GM21737 (cell line): Measurements from ENCODE around the gene PDE4DIP.
"Not testable (repeated sequence)": the region's sequence is repeated elsewhere in the genome, so short reads cannot be mapped to it uniquely, and the experiment has no call there.

Experiments used
- ATAC-seq: cut with Tn5 transposase; IDR thresholded peaks from one replicate; pipeline ENCODE4 v1.9.1; 2021; ENCODE audit warnings: mild to moderate bottlenecking, moderate library complexity; ENCODE audit not compliant: unreplicated experiment

Gene PDE4DIP

DNA sequence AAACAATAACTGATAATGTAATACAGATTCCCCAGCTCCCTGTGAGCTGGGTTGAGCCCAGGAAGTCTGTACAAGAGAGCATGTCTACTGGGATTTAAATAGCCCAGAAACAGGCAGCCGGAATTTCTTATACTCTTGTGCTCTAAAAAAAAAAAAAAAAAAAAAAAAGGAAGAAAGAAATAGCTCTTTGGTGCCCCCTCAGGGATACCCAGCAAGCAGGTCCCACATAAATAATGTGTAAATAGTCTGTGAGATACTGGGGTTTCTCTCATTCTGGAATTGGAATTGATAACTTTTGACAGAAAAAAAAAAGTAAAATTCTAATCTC is 25.4 kb downstream of the PDE4DIP start:
- ATAC-seq: not testable (repeated sequence)

DNA sequence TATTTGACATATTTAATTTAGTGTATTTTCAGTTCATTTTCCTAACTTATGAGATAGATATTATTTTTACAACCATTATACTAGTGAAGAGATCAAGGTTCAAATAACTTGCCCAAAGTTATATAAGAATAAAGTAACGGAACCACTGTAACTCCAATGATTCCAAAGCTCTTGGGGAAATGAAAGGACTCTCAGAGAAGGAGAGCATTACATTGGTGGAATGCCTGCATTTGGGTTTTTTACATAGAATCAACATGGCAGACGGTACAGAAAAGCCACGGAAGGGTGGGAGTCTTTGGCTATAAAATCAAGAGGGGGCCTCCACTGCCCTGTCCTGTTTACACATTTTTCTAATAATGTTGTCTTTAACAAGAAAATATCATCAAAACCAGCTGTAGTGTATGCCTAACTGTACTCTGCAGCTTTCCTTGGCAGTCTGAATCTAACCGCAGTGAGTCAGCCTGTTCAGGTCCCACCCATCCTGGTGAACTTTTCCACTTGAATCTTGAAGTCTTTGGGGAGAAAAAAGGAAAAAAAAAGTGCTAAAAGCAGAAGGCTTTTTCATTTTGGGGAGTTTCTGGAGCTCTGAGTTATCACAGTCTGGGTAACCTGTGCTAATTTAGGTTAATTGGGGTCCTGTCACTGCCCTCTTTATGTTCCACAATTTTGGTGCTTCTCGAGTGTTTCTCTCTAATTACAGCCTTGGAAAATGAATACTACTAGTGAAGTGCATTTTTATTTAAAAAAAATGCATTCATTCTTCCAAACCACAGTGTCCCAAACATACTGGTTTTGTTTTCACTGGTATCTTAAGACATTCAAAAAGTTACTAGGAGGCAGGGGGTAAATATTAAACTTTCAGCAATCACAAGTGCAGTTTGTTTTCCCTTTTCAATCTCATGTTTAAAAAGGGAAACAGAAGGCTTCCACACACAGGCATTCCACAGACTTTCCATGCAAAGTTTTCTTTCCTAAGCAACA is 30.5 kb downstream of the PDE4DIP start:
- not testable (repeated sequence) for ATAC-seq

DNA sequence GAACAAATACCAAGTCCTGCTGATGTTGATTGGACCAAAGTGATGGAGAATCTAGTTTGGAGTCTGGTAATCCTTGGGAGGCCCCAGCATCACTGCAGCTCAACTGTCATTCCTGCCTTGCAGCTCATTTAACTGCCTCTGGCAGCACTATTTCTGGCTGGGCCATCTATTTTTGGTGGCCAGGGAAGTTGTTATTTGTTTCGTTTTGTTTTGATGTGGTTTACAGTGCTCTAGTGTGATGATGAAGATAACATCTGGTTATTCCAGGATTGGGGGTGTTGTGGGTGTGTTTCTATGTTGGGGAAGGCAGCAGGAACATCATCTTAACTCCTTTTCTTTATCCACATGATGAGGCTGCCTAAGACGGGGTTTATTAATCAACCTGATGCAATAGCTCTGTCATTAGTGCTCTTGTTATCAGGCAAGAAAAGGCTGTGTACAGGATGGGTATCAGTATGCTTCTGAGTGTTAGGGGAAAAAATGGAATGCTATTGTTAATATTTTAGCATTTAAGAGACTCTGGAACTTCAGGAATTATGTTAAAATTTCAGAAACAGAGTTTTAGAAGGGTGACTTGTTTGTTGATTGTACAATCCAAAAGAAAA is 35.7 kb downstream of the PDE4DIP start:
- ATAC-seq: not testable (repeated sequence)

DNA sequence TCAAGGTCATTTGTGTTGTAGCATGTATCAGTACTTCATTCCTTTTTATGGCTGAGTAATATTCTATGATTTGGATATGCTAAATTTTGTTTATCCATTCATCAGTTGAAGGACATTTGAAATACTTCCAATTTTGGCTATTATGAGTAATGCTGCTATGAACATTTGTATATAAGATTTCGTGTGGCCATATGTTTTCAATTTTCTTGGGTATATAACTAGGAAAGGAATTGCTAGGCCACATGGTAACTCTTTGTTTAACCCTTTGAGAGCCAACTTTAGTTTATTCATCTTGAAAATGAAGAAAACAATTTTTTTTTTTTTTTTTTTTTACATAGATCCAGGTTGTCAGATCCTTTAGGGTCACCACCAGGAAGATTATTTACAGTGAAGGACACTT is 37.0 kb downstream of the PDE4DIP start:
- ATAC-seq: not testable (repeated sequence)

DNA sequence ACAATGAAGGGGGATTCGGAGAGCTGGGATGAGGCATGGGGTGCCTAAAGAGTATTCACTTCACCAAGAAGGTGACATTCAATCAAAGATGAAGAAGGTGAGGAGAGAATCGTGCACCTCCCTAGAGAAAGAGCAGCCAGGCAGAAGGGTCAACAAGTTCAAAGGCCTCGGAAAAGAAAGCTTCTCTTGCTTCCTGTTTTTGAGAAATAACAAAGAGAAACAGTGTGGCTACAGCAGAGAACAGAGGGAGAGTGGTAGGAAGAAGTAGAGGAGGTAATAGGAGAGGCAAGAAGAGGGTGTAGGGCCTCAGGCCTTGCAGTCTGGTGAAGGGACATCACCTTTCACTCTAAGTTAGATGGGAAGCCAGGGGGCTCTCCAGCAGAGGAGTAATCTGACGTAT is 41.0 kb downstream of the PDE4DIP start:
- not testable (repeated sequence) for ATAC-seq

DNA sequence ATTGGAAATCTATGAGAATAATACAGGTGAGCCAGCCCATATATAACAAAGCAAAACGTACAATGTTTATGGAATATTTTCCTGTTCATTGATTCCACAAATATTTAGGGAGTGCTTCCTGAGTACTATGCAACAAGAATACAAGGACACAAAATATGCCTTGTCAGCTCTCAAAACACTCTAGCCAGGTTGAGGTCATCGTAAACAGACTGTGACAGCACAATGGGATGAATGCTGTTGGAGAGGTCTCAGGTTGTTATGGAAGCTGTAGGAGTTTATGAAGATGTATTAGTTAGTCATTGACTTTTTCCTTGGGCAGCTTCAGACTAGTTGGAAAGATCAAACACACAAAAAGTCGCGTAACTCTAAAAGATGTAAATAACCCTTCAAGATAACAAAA is 42.1 kb downstream of the PDE4DIP start:
- ATAC-seq: not testable (repeated sequence)

DNA sequence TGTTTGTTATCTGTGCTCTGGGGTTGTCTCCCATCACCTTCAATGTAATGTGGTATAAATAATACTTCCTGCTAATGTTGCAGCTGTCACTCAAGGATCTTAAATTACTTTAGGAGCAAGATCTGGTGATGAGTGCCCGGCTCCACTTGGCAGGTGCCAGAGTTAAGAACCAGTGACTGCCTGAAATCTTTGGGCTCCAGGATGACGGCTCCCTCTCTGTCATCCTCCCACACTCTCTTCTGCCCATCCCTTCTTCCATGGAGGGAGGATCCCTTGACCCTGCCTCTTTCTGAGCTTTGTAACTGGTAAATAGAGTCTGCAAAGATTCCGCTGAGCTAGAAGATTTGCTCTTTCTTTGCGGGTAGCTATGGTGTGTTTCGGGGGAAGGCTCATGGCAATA is 44.4 kb downstream of the PDE4DIP start:
- ATAC-seq: not testable (repeated sequence)

DNA sequence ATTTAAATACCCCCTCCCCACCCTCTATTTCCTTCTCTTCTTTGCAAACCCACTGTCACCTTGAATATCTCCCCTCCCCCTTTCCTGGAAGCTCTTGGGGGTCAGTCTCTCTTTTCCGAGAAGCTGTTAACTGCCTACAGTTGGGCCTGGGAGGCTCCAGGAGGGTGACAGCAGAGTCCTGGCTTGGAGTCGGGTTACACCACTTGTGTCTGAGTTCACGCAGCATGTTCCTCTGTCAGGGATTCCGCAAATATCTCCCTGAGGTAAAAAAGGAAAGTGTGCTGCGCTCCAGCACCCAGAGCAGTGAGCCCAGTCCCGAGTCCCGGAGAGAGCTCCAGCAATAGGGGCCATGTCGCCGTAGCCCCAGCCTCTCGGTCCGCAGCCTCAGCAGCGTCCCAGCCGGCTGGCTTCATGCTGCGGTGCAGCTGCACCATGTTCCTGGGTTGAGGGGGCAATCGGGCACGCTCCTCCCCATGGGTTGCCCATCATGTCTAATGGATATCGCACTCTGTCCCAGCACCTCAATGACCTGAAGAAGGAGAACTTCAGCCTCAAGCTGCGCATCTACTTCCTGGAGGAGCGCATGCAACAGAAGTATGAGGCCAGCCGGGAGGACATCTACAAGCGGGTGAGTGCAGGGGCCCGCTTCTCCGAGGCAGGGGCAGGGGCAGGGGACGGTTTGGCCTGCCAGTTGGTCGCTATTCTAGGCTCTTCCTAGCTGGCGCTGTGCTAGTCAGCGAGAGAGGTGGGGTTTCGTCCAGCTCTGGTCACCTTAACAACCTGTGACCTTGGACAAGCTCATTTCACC is 45.2 kb downstream of the PDE4DIP start:
- ATAC-seq: not testable (repeated sequence)

DNA sequence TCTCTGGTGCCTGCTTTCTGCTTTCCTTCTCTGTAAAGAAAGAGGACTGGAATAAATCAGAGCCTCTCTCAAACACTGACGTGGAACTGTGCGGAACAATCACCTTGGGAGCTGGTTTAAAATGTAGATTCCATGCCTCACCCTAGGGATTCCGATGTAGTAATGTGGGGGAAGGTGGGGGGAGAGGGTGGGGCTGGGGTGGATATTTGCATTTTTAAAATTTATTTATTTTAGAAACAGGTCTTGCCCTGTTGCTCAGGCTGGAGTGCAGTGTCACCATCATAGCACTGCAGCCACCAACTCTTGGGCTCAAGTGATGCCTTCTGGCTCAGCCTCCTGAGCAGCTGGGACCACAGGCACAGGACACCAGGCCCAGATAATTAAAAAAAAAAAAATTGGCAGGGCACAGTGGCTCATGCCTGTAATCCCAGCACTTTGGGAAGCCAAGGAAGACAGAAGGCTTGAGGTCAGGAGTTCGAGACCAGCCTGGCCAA is 45.9 kb downstream of the PDE4DIP start:
- not testable (repeated sequence) for ATAC-seq

DNA sequence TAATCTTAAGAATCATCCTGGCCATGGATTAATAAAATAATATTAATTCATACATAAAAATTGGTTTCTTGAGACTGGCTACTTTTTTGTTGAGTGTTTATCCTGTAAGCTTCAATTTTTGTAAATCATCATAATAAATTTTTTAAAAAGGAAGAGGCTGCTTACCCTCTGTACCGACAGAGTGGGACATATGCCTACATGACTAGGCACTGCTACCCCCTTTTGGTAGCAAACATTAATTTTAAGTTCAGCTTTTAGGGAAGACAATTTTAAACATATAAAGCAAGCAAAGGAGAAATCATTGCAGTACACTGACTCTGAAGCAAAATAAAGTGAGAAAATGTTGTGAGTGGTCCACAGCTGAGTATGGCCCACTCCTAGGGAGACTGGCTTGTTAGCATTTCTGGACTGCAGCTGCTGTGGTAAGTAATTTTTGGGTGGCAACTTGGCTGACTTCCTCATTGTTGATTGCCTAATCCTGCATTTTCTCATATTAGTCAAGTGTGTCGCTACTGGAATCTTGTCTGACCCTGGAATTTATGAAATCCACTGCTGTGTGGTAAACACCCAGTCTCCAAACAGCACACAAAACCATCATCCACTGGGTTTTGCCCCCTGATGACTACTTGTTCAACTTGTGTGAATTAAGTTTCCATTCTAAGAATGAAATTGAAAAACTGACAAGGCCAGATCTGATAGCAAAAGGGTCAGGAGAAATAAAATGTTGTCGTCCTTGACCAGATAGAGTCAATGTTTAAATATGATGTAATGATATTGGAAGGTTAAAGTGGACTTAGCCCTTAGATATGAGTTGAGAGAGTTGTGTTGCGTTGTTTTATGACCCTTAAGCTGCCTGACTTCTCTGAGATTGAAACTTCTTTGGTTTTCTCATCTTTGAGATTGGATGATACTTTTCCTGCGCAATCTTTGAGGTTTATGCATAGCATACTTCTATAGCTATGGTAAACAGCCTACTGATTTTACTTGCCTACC is 50.4 kb downstream of the PDE4DIP start:
- not testable (repeated sequence) for ATAC-seq

DNA sequence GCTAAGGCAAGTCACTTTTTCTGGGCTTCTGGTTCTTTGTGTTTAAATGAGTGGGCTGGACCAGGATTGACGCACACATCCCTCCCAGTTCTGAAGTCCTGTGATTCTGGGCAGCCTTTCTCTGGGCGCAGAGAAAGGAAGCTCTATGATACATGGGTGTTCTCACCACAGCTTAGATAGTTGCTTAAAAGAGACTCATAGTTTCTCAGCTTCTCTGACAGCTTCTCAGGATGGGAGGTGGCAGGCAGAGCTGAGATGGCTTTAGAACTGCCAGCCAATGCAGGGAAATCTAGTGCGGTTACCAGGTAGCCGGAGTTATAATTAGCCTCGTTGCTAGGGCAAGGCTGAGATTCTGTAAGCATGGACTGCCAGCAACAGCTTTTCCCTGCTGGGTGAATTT is 55.8 kb downstream of the PDE4DIP start:
- not testable (repeated sequence) for ATAC-seq

DNA sequence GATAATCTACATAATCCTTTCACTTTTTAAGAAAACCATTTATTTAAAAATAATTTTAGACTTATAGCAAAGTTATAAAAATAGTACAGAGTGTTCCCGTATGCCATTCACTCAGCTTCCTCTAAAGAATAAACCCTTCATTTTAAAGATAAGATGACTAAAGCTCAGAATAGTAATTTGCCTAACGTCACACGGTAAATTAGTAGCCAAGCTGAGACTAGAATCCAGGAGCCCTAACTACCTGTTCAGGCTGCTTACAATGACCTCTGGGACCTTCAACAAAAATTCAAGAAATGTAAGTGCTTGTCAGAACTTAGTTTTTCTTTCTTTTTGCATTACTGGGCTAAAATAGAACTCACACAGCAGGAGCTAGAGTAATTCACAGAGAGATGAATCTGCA is 56.5 kb downstream of the PDE4DIP start:
- ATAC-seq: not testable (repeated sequence)

DNA sequence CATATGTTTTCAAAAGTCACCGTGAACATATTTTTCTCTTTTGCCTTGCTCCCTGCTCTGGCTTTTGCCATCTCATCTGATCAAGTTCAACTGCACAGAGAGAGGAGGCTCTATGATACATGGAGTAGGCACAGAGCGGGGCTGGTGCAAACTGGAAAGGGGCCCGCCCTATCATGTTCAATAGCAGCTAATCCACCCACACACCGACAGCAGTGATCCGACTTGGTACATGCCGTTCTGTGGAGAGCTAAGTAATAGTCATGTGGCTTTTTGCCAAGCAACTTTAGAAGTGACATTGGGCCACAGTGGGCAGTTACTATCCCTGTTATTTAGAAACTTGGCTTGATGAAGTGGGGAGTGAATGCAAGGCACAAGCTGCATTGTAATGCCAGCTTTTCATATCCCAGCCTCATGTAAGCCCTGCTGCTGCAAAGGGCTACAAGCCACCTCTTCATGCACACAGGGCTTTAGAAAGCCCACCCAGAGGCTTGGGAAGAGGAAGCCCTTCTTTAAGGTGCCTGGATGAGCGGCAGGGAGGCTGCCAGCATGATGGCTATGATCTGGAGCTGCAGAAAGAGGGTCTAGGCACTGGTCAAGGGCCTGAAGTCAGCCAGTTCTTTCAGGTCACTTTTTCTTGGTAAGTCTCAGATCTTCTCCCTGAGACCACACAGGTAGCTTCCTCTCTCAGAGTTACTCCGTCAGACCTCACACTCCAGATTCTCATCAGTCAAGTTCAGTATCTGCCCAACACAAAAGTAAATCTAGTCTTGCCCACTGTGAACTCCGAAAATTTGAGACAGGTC is 57.1 kb downstream of the PDE4DIP start:
- ATAC-seq: not testable (repeated sequence)

DNA sequence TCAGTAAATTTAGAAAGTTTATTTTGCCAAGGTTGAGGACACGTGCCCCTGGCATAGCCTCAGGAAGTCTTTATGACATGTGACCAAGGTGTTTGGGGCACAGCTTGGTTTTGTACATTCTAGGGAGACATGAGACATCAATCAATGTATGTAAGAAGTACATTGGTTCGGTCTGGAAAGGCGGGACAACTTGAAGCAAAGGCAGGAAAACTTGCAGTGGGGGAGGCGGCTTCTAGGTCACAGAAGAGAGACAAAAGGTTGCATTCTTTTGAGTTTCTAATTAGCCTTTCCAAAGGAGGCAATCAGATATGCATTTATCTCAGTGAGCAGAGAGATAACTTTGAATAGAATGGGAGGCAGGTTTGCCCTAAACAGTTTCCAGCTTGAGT is 57.7 kb downstream of the PDE4DIP start:
- not testable (repeated sequence) for ATAC-seq

DNA sequence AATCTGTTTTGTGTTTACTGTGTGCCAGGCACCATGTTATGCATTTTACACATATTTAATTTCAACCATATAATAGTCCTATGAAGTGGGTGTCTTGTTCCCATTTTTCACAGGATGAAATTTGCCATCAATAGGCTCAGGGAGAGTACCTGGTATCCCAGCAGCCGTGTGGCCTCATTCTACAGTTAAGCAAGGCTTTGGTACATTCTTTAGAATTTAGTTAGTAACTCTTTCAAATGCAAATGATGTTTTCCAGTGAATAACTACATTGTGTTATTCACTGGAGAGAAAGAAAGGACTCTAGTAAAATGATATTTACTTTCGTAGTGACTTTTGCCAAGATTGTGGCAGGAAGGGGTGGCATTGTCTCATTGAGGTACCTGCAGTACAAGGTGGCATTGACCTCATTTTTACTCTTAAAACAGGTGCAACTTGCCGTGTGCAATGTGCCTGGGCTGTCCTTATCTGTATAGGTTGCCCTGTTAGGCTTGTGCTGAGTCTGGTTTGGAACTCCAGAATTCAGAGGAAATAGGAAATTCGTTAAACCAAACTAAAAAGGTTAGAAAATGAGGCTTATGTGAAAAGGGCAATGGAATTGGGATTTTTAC is 65.1 kb downstream of the PDE4DIP start:
- not testable (repeated sequence) for ATAC-seq

DNA sequence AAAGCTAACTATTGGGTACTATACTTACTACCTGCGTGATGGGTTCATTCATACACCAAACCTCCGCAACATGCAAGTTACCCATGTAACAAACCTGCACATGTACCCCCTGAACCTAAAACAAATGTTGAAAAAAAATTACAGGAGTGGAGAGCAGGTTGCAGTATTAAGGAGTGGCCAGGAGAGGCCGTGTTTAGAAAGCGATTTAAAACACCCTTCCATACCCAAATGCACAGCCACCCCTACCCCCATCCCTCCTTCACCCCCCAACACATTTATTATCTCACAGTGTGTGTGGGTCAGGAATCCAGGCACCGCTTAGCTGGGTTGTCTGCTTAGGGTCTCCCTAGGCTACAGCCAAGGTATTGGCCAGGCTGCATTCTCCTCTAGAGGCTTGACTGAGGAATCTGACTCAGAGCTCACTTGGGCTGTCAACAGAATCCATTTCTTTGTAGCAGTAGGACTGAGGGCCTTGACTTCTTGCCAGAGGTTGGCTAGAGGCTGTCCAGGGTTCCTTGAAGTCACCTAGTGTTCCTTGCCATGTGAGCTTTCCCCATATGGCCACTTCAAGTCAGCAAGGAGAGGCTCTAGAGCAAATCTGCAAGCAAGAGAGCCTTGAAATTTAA is 67.2 kb downstream of the PDE4DIP start:
- not testable (repeated sequence) for ATAC-seq

DNA sequence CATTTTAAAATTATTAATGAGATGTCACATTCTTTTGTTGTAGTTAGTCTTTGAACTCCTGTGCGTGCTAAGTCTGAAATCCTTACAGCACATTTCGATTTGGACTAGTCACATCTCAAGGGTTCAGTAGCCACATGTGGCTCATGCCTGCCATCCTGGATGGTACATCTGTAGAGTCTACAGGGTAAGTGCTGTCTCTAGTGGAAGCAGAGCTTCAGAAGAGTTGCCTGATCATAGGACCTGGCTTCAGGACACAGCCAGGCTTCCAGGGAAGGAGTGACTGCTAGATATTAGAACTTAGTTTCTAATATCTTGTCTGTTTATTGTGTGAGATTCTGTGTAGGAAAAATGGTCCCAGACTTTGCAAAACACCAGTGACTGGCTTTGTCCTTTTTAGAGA is 72.0 kb downstream of the PDE4DIP start:
- ATAC-seq: not testable (repeated sequence)

DNA sequence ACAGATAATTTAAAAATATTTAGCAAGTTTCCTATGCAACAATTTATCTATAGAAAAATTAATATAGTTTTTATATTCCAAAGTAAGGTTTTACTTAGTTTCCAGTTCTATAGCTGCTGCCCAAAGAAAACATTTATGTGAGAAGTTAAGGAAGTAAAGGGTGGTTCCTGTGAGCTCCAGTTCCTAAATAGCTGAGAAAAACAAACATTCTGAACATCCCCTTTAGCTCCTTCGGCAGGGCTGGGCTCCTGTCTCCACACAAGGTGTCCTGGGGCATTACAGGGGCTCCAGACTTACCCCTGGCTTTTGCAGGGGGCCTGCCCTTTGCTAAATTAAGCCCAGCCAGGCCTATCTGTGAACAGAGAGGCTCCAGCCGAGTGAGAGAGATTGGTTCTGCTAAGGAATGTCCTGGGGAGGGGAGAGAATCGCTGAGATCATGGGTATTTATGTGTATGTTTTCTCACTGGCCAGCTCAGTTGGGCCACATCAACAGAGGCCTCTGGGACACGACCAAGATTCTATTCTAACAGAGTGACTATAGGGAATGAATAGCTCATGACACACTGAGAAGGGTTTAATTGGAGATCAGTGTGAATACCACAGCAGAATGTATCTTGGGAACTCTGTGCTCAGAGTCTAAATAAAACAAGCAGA is 72.6 kb downstream of the PDE4DIP start:
- ATAC-seq: not testable (repeated sequence)
